Uterus (tissue), 2 donors: Measurements from ENCODE around the gene PLAC9.
"Not testable (repeated sequence)": the region's sequence is repeated elsewhere in the genome, so short reads cannot be mapped to it uniquely, and the experiment has no call there.

ENCODE experiments used
- CTCF ChIP-seq, 4 experiments: fragments of 200-600 bp in 2 of 4; fragments of 450-650 bp in 2 of 4; sonication (generic) in 2 of 4; IDR thresholded peaks; one replicate each; pipeline ENCODE4 v1.5.1; 2016 to 2019; ENCODE audit warnings: antibody characterized with exemption in 4 of 4, mild to moderate bottlenecking in 2 of 4, moderate library complexity in 1 of 4
- POLR2A ChIP-seq, 2 donors: fragments of 450-650 bp; IDR thresholded peaks; one replicate each; pipeline ENCODE4 v1.6.1; 2016; ENCODE audit warnings: antibody characterized with exemption in 2 of 2, mild to moderate bottlenecking in 1 of 2, moderate library complexity in 1 of 2

- not testable (repeated sequence) for TF ChIP-seq POLR2A, CTCF (IDR thresholded peaks at IDR 0.05)
Measured at GRCh38 chr10:80098272-80098671, 34.3 kb upstream of the PLAC9 start.
